ENCODE measurements around the gene EDRF1. TPM values are rescaled to one million over a fixed set of nuclear protein-coding genes. Genes with fewer than 3 reads are reported as not detected.
"Not testable (repeated sequence)": the region's sequence is repeated elsewhere in the genome, so short reads cannot be mapped to it uniquely, and the experiment has no call there.

EDRF1 gene
- total RNA-seq, 4 donors from 2014 or later, result 20.1 to 29.0 (median 24.3) TPM

GRCh38 chr10:125692196-125692595, 27.3 kb upstream of the EDRF1 start:
- peaks cover 0 to 10% (median 0%) of the 10 kb centered on the region in 4 donors for H3K4me1 ChIP-seq
- 47 to 59% methylated on average over 3 of the region's 3 CpGs for WGBS, 2 donors
- no peaks in the 10 kb centered on the region for H3K36me3 ChIP-seq
- no peak for TF ChIP-seq EP300 (IDR thresholded peaks at IDR 0.05)
- no peak for TF ChIP-seq POLR2A (IDR thresholded peaks at IDR 0.05)
- H3K9me3 ChIP-seq, result no peaks in the 10 kb centered on the region
- peaks cover 0 to 3% of the 10 kb centered on the region in 2 donors for H3K27me3 ChIP-seq
- no peak for DNase-seq (ENCODE audit: low spot score in 2 of 2)
- no peak overlapping the region for H3K27ac ChIP-seq
- H3K4me3 ChIP-seq, result no peak overlapping the region

DNA sequence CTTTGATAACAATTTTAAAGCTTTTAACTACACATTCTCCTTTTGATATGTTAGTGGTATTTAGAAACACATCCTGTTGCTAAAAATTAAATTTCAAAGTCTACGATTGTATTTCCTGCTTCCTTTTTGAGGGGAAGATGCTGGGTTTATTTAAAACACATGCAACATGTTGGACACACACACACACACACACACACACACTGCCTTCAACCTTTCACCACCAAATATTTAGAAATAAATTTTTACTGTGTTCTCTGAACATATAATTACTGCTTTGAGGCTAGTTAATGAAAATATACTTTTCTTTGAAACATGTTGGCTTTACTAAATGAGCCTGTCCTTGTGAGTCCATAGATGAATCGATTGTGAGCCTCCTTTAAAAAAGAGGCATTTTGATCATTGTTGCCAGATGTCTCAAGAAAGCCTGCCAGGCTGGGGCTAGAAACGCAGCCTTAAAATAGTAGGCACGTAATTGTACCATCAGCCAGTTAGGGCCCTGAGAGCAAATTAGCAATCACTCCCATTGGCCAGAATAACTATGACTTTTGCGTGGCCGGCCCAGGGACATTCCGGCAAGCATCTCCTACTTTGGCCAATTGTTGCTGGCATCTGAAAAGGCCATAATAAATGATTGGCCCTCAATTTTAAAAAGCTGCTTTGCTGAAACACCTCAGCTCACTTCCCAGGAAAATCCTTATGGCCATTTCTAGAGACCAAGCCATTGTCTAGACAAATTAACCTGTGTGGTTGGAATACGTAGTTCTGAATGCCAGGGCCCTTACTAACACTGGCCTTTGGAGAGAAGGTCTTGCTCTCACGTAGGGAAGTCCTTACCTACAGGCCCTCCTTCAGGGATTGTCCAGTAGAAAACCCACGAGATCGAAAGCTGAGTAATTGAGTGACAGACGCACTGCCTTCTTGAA, 26.6 kb upstream of the EDRF1 start:
- peaks cover 0 to 10% (median 0%) of the 10 kb centered on the region in 4 donors for H3K4me1 ChIP-seq
- H3K27ac ChIP-seq, result no peak overlapping the region
- peaks cover 0 to 3% of the 10 kb centered on the region in 2 donors for H3K27me3 ChIP-seq
- H3K4me3 ChIP-seq, result no peak overlapping the region
- H3K9me3 ChIP-seq, result no peaks in the 10 kb centered on the region
- 78 to 79% methylated on average over 12 of the region's 12 CpGs for WGBS, 2 donors
- DNase-seq (ENCODE audit: low spot score in 2 of 2), result no peak
- TF ChIP-seq POLR2A (IDR thresholded peaks at IDR 0.05), result no peak
- H3K36me3 ChIP-seq, result no peaks in the 10 kb centered on the region

DNA sequence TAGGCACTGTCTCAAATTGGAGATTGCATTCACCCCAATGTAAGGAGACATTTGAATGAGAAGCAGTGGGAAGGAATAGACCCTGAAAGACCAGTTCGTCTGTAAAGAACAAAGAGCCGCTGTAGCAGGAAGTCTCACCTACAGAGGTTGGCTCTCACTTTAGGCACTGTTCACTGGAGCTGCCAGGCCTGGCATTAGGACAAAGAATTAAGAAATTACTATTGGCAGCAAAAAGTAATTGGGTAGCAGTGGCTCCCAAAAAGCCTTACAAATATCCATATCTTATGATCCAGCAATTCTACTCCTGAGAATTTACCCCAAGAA, 26.0 kb upstream of the EDRF1 start:
- 84 to 86% methylated on average over 2 of the region's 2 CpGs for WGBS, 2 donors
- no peak overlapping the region for H3K27ac ChIP-seq
- H3K4me1 ChIP-seq, result peaks cover 0 to 10% (median 0%) of the 10 kb centered on the region in 4 donors
- TF ChIP-seq, protein P1, sequence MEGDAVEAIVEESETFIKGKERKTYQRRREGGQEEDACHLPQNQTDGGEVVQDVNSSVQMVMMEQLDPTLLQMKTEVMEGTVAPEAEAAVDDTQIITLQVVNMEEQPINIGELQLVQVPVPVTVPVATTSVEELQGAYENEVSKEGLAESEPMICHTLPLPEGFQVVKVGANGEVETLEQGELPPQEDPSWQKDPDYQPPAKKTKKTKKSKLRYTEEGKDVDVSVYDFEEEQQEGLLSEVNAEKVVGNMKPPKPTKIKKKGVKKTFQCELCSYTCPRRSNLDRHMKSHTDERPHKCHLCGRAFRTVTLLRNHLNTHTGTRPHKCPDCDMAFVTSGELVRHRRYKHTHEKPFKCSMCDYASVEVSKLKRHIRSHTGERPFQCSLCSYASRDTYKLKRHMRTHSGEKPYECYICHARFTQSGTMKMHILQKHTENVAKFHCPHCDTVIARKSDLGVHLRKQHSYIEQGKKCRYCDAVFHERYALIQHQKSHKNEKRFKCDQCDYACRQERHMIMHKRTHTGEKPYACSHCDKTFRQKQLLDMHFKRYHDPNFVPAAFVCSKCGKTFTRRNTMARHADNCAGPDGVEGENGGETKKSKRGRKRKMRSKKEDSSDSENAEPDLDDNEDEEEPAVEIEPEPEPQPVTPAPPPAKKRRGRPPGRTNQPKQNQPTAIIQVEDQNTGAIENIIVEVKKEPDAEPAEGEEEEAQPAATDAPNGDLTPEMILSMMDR (IDR thresholded peaks at IDR 0.05), result no peak
- TF ChIP-seq EP300 (IDR thresholded peaks at IDR 0.05) (no peak), POLR2A (IDR thresholded peaks at IDR 0.05) (no peak)
- no peaks in the 10 kb centered on the region for H3K36me3 ChIP-seq
- H3K27me3 ChIP-seq, result peaks cover 0 to 3% of the 10 kb centered on the region in 2 donors
- H3K9me3 ChIP-seq, result no peaks in the 10 kb centered on the region
- no peak for DNase-seq (ENCODE audit: low spot score in 2 of 2)
- no peak overlapping the region for H3K4me3 ChIP-seq

DNA sequence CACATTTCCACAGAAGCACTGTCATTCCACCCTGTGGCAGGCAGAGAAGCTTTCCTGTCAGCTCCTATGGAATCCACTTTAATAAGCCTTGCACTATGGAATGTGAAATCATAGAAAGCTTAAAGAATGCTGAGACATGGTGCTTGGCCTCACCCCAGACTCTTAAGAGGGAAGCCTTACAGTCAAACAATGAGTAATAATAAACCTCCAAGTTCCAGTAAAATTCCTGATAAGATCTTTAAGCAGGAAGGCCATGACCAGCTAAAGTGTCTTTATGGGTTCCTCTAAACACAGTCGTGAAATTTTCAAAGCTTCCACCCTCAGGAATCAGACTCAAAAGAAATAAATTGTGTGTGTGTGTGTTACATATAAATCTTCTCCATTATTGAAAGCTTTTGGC, 24.6 kb upstream of the EDRF1 start:
- Histone ChIP-seq H3K4me3 (no peak overlapping the region), H3K9me3 (no peaks in the 10 kb centered on the region), H3K27me3 (peaks cover 0 to 3% of the 10 kb centered on the region in 2 donors), H3K4me1 (peaks cover 0 to 6% (median 0%) of the 10 kb centered on the region in 4 donors), H3K27ac (no peak overlapping the region), H3K36me3 (no peaks in the 10 kb centered on the region)
- 38 to 39% methylated on average over 1 of the region's 1 CpG for WGBS, 2 donors
- no peak for TF ChIP-seq POLR2A (IDR thresholded peaks at IDR 0.05)
- TF ChIP-seq EP300 (IDR thresholded peaks at IDR 0.05), result no peak
- TF ChIP-seq, protein P1 (IDR thresholded peaks at IDR 0.05), result no peak
- DNase-seq (ENCODE audit: low spot score in 2 of 2), result no peak

GRCh38 chr10:125696884-125697283, 22.6 kb upstream of the EDRF1 start:
- WGBS, 2 donors, result 92 to 97% methylated on average over 6 of the region's 6 CpGs
- not testable (repeated sequence) for H3K36me3 ChIP-seq; H3K4me1 ChIP-seq; DNase-seq (ENCODE audit: low spot score in 2 of 2); H3K27ac ChIP-seq; H3K9me3 ChIP-seq; H3K4me3 ChIP-seq; H3K27me3 ChIP-seq

DNA sequence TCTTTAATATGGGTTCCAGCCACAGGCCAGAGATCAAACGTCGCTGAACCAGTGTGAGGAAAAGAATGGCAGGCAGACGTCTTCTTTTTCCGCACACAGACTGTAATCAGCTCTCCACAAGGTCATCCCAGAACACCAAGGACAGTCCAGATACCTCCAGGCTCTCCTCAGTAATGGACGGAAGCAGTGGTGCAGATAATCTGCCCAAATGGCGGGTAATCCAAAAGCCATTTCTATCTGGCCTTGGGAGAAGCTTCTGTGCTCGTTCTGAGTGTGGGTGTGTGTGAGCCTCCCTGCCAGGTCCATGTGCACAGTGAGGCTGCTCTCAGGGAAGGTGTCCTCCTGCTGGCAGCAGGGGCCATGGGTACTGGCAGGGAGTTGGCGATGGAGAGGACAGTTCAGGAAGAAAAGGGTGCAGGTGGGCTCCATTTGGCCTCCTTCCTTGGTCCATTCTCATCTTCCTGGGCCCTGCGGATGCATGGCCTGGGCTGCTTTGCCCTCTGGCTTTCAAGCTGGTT, 21.0 kb upstream of the EDRF1 start:
- WGBS, 2 donors, result 75 to 85% methylated on average over 9 of the region's 9 CpGs
- Histone ChIP-seq H3K4me1 (no peaks in the 10 kb centered on the region), H3K27ac (no peak overlapping the region), H3K36me3 (no peaks in the 10 kb centered on the region), H3K9me3 (no peaks in the 10 kb centered on the region), H3K27me3 (no peaks in the 10 kb centered on the region), H3K4me3 (no peak overlapping the region)
- TF ChIP-seq, protein P1 (IDR thresholded peaks at IDR 0.05), result no peak
- TF ChIP-seq EP300 (IDR thresholded peaks at IDR 0.05) (no peak), POLR2A (IDR thresholded peaks at IDR 0.05) (no peak)
- no peak for DNase-seq (ENCODE audit: low spot score in 2 of 2)
